ENCODE data around the gene C2orf74. TPM values are rescaled to one million over a fixed set of nuclear protein-coding genes. Genes with fewer than 3 reads are reported as not detected.
A peak's percentile ranks its signal among the peaks of the same experiment; 100 is the strongest.

The C2orf74 gene
- total RNA-seq, 1 donor from 2014 or later: 15.1 TPM

- DNase-seq (no peak), ATAC-seq (no peak)
- intact Hi-C loops (cut with DNase I): no loop called here
- no peak for TF ChIP-seq CTCF (IDR thresholded peaks at IDR 0.05)
- Histone ChIP-seq H3K9me3 (no peaks in the 10 kb centered on the region), H3K27me3 (no peaks in the 10 kb centered on the region), H3K36me3 (peaks cover 48% of the 10 kb centered on the region), H3K4me1 (peaks cover 44% of the 10 kb centered on the region), H3K4me3 (peak overlapping the region; percentile 2), H3K27ac (peak overlapping the region; percentile 38)
Observed at GRCh38 chr2:61179701-61180639, 18.0 kb downstream of the C2orf74 start.

GRCh38 chr2:61180686-61181085, 18.7 kb downstream of the C2orf74 start:
- Histone ChIP-seq H3K9me3 (no peaks in the 10 kb centered on the region), H3K27ac (peak overlapping the region; percentile 38), H3K27me3 (no peaks in the 10 kb centered on the region), H3K36me3 (peaks cover 55% of the 10 kb centered on the region), H3K4me1 (peaks cover 44% of the 10 kb centered on the region), H3K4me3 (no peak overlapping the region)
- intact Hi-C loops (cut with DNase I): no loop called here
- ATAC-seq (no peak), DNase-seq (no peak)
- TF ChIP-seq CTCF (IDR thresholded peaks at IDR 0.05): no peak

DNA sequence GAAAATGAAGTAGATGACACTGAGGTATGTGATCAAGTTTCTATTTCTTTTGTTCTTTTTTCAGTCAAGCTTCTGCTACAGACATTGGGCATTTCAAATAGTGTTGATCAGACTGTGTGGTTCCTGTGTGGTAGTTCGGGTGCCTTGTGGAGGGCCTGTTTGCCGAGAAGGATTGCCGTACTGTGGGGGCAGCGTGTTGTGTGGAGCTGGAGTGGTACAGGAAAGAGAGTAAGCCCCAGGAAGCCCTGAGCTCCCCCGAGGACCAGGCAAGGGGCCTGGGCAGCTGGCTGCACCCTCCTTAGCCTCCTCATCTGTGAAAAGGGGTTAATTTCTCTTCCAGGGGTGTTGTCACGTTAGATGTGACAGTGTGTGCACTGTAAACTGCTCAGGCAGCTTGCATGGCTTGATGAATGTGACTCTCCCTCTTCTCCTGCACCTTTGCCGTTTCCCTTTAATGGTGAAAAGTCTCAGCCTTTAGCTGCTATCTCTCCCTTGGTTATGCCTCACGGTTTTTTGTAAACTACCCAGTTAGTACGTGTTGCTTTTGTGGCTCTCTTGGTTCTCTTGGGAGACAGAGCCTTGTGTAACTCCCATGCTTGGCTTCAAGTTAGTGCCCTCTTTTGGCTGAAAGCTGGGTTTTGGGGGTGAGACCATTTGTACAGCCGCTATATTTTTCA, 19.5 kb downstream of the C2orf74 start:
- no peak for ATAC-seq
- Histone ChIP-seq H3K9me3 (no peaks in the 10 kb centered on the region), H3K4me3 (no peak overlapping the region), H3K4me1 (peaks cover 39% of the 10 kb centered on the region), H3K27ac (no peak overlapping the region), H3K27me3 (no peaks in the 10 kb centered on the region), H3K36me3 (peaks cover 63% of the 10 kb centered on the region)
- TF ChIP-seq CTCF (IDR thresholded peaks at IDR 0.05): no peak
- intact Hi-C loops (cut with DNase I): no loop called here
- no peak for DNase-seq

GRCh38 chr2:61182059-61182383, 20.0 kb downstream of the C2orf74 start:
- no peak overlapping the region for H3K4me3 ChIP-seq
- H3K27me3 ChIP-seq: no peaks in the 10 kb centered on the region
- peaks cover 68% of the 10 kb centered on the region for H3K36me3 ChIP-seq
- H3K4me1 ChIP-seq: peaks cover 39% of the 10 kb centered on the region
- ATAC-seq (no peak), DNase-seq (no peak)
- intact Hi-C loops (cut with DNase I): no loop called here
- no peaks in the 10 kb centered on the region for H3K9me3 ChIP-seq
- no peak overlapping the region for H3K27ac ChIP-seq
- TF ChIP-seq CTCF (IDR thresholded peaks at IDR 0.05): no peak

DNA sequence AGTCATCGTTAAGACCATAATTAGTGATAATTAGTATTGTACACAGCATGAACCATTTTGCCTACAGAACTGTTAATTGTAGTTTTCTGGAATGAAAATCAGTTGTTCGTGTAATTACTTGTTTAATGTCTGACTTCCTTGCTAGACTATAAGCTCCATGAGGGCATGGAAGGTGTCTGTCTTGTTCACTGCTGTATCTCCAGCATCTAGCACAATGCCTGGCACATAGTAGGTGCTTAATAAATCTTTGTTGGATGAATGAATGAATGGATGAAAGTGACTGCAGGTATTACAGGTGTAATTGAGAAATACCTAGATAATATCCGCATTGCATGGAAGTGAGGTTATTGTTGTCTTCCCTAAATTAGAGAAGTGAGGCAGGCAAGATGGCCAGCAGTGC, 21.8 kb downstream of the C2orf74 start:
- Histone ChIP-seq H3K27ac (no peak overlapping the region), H3K4me3 (no peak overlapping the region), H3K9me3 (no peaks in the 10 kb centered on the region), H3K27me3 (no peaks in the 10 kb centered on the region), H3K4me1 (peaks cover 30% of the 10 kb centered on the region), H3K36me3 (peaks cover 86% of the 10 kb centered on the region)
- TF ChIP-seq CTCF (IDR thresholded peaks at IDR 0.05): no peak
- DNase-seq (no peak), ATAC-seq (no peak)
- intact Hi-C loops (cut with DNase I): no loop called here

Data from upper lobe of right lung (tissue), 1 donor.